BJ (cell line): ENCODE results near the gene OR7G2. TPM values are rescaled to one million over a fixed set of nuclear protein-coding genes. Genes with fewer than 3 reads are reported as not detected.
"Not testable (repeated sequence)": the region's sequence is repeated elsewhere in the genome, so short reads cannot be mapped to it uniquely, and the experiment has no call there.

Source experiments
- CTCF ChIA-PET: fragments of 350-600 bp; formaldehyde crosslinking; extraction: SDS; loops from one replicate; lab custom pipeline; 2021; ENCODE audit warnings: antibody characterized with exemption, inconsistent platforms; lab: Yijun Ruan, JAX
- POLR2A ChIA-PET: fragments of 300-600 bp; sonication (Branson Sonifier 250); formaldehyde crosslinking; extraction: SDS; loops from one replicate; lab custom pipeline; 2021; ENCODE audit warnings: antibody characterized with exemption; lab: Charles Lee
- DNase-seq: peaks from one replicate; pipeline ENCODE4 v3.0.0-alpha.2; 2011; ENCODE audit warnings: low read depth
- H3K27me3 ChIP-seq: 2 replicates; pipeline ENCODE4 v1.6.0; 2011; ENCODE audit warnings: low read length; ENCODE audit not compliant: control insufficient read depth, insufficient read depth
- H3K36me3 ChIP-seq: 2 replicates; pipeline ENCODE4 v1.5.1; 2011; ENCODE audit warnings: low read length; ENCODE audit not compliant: control insufficient read depth, insufficient read depth
- H3K4me3 ChIP-seq: 2 replicates; pipeline ENCODE4 v1.5.1; 2011; ENCODE audit warnings: low read depth, mild to moderate bottlenecking, control low read depth, low read length
- polyA plus RNA-seq: library from polyadenylated mRNA; depleted of rRNA; stranded (reverse); fragments of >200 nt; gene quantifications from 2 replicates; pipeline ENCODE4 v1.2.3, GENCODE V29; 2011; rRNA removed
- small RNA-seq: library from RNA; depleted of rRNA; stranded (forward); fragments of <200 nt; gene quantifications from one replicate; pipeline ENCODE3, GENCODE V24; 2012; ENCODE audit warnings: low replicate concordance, low read depth; ENCODE audit not compliant: insufficient read length
- TF ChIP-seq, protein P1 (sequence below): IDR thresholded peaks from 2 replicates; pipeline ENCODE4 v1.5.1; 2011; ENCODE audit warnings: low read depth, mild to moderate bottlenecking, control low read depth, inconsistent platforms, low read length, moderate library complexity; ENCODE audit not compliant: insufficient read depth

Gene OR7G2
- polyA plus RNA-seq, 1 experiment, result not detected

- no peak for DNase-seq
- no peaks in the 10 kb centered on the region for H3K36me3 ChIP-seq
- no peaks in the 10 kb centered on the region for H3K27me3 ChIP-seq
- TF ChIP-seq, protein P1, sequence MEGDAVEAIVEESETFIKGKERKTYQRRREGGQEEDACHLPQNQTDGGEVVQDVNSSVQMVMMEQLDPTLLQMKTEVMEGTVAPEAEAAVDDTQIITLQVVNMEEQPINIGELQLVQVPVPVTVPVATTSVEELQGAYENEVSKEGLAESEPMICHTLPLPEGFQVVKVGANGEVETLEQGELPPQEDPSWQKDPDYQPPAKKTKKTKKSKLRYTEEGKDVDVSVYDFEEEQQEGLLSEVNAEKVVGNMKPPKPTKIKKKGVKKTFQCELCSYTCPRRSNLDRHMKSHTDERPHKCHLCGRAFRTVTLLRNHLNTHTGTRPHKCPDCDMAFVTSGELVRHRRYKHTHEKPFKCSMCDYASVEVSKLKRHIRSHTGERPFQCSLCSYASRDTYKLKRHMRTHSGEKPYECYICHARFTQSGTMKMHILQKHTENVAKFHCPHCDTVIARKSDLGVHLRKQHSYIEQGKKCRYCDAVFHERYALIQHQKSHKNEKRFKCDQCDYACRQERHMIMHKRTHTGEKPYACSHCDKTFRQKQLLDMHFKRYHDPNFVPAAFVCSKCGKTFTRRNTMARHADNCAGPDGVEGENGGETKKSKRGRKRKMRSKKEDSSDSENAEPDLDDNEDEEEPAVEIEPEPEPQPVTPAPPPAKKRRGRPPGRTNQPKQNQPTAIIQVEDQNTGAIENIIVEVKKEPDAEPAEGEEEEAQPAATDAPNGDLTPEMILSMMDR, result no peak
- H3K4me3 ChIP-seq, result no peak overlapping the region
- ChIA-PET CTCF (no interaction called here), POLR2A (no interaction called here)
Observed at GRCh38 chr19:9054765-9055164, 52.5 kb downstream of the OR7G2 start.

DNA sequence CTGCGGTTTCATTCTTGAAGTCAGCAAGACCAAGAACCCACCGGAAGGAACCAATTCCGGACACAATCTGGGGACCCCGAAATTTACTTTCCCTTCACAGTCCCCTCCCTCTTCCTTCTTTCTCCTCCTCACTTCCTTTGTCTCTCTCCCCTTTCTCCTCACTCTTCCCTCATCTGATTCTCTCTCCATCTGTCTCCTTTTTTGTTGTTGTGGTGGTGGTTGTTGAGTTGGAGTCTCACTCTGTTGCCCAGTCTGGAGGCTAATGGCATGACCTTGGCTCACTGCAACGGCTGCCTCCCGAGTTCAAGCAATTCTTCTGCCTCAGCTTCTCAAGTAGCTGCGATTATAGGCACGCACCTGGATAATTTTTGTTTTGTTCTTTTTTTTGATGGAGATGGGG lies 53.1 kb downstream of the OR7G2 start:
- CTCF ChIA-PET, result interaction anchor here (0.6 kb wide), 1 partner anchor 251 kb away, joined by 3 read pairs; no protein-coding TSS in a partner anchor
- no peak for DNase-seq
- POLR2A ChIA-PET, result no interaction called here
- Histone ChIP-seq H3K36me3 (no peaks in the 10 kb centered on the region), H3K27me3 (no peaks in the 10 kb centered on the region), H3K4me3 (no peak overlapping the region)
- TF ChIP-seq, protein P1, result no peak

GRCh38 chr19:9053674-9054073 lies 53.6 kb downstream of the OR7G2 start:
- CTCF ChIA-PET, result interaction anchor here (0.6 kb wide), 1 partner anchor 227 kb away, joined by 3 read pairs; no protein-coding TSS in a partner anchor
- H3K27me3 ChIP-seq, H3K36me3 ChIP-seq, POLR2A ChIA-PET, H3K4me3 ChIP-seq, DNase-seq: not testable (repeated sequence)

DNA sequence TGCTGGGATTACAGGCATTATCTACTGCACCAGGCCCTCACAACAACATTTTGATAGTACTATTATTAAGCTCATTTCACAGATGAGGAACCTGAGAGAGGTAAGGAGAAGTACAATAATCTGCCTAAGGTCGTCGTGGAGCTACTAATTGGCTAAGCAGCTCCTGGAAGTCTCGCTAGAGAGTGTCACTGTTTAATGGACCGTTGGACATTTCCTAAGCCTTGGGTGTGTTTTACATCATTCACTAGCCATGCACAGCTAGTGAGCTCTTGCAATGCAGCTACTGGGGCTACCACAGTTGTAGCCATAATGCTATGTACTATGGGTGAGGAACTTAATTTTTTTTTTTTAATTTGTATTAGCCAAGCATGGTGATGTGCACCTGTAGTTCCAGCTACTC lies 54.4 kb downstream of the OR7G2 start:
- H3K27me3 ChIP-seq, result no peaks in the 10 kb centered on the region
- H3K36me3 ChIP-seq, result no peaks in the 10 kb centered on the region
- ChIA-PET CTCF (no interaction called here), POLR2A (no interaction called here)
- TF ChIP-seq, protein P1, result no peak
- DNase-seq, result no peak
- no peak overlapping the region for H3K4me3 ChIP-seq

Small RNA genes lying within 50 kb of the gene (small RNA-seq; reads per million reads assigned to genes)
- gene OR1M4P, result not detected

Other genes with a start within 250 kb of the OR7G2 start
- gene MUC16, start 97.1 kb downstream of the OR7G2 start, polyA plus RNA-seq, result not detected in 2 replicates
- not detected in 2 replicates for gene OR1M1, start 20.4 kb downstream of the OR7G2 start, polyA plus RNA-seq
- gene OR7G1, start 8.3 kb upstream of the OR7G2 start, polyA plus RNA-seq, result not detected in 2 replicates
- not detected in 2 replicates for gene OR7G3, start 19.5 kb upstream of the OR7G2 start, polyA plus RNA-seq
- 15.1 and 16.2 TPM in 2 replicates for gene ZNF317, start 32.9 kb upstream of the OR7G2 start, polyA plus RNA-seq
- not detected in 2 replicates for gene OR7D2, start 71.5 kb upstream of the OR7G2 start, polyA plus RNA-seq
- gene OR7D4, start 112.1 kb upstream of the OR7G2 start, polyA plus RNA-seq, result not detected in 2 replicates
- not detected in 2 replicates for gene OR7E24, start 143.5 kb upstream of the OR7G2 start, polyA plus RNA-seq
- gene ZNF699, start 202.4 kb upstream of the OR7G2 start, polyA plus RNA-seq, result 2.1 and 3.4 TPM in 2 replicates
- gene ZNF559, start 216.7 kb upstream of the OR7G2 start, polyA plus RNA-seq, result 8.2 and 15.6 TPM in 2 replicates